SK-N-MC (cell line): ENCODE measurements around the gene C6orf47.

Experiments
- EZH2 ChIP-seq: fragments of 200-600 bp; sonication (generic); IDR thresholded peaks from one replicate; pipeline ENCODE4 v1.6.1; 2017; ENCODE audit warnings: antibody characterized with exemption
- FOXP2 ChIP-seq: optimal IDR thresholded peaks from 2 replicates; pipeline ENCODE3; 2011; ENCODE audit warnings: mild to moderate bottlenecking, moderate library complexity; ENCODE audit not compliant: insufficient read depth; ENCODE audit errors: extremely low read length, control extremely low read depth
- POLR2AphosphoS5 ChIP-seq: IDR thresholded peaks from 2 replicates; pipeline ENCODE4 v1.6.1; 2012; ENCODE audit warnings: mild to moderate bottlenecking, low read depth, low read length, borderline replicate concordance

DNA sequence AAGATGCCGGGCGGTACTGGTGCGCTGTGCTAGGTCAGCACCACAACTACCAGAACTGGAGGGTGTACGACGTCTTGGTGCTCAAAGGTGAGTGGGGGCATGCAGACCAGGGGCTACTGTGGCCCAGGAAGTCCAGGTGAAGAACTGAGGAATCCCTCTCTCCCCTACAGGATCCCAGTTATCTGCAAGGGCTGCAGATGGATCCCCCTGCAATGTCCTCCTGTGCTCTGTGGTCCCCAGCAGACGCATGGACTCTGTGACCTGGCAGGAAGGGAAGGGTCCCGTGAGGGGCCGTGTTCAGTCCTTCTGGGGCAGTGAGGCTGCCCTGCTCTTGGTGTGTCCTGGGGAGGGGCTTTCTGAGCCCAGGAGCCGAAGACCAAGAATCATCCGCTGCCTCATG, 47.1 kb upstream of the C6orf47 start:
- no peak for TF ChIP-seq EZH2
- TF ChIP-seq POLR2AphosphoS5, result no peak
- TF ChIP-seq FOXP2, result no peak
